HUES48 (cell line): ENCODE data around the gene LRTM2.

Source experiments
- H3K27ac ChIP-seq: one replicate; pipeline ENCODE4 v1.7.0; 2013; ENCODE audit warnings: low read depth, low read length, inconsistent platforms
- H3K27me3 ChIP-seq: 2 replicates; pipeline ENCODE4 v1.6.1; 2013; ENCODE audit warnings: mild to moderate bottlenecking, low read length; ENCODE audit not compliant: control insufficient read depth, insufficient read depth
- H3K36me3 ChIP-seq: 2 replicates; pipeline ENCODE4 v1.6.1; 2013; ENCODE audit warnings: low read length; ENCODE audit not compliant: control insufficient read depth, insufficient read depth
- H3K4me1 ChIP-seq: 2 replicates; pipeline ENCODE4 v1.6.1; 2013; ENCODE audit warnings: mild to moderate bottlenecking, low read length; ENCODE audit not compliant: control insufficient read depth, insufficient read depth
- H3K4me3 ChIP-seq: 2 replicates; pipeline ENCODE4 v1.5.1; 2013; ENCODE audit warnings: mild to moderate bottlenecking, low read depth, low read length
- H3K9ac ChIP-seq: 2 replicates; pipeline ENCODE4 v1.6.1; 2013; ENCODE audit warnings: mild to moderate bottlenecking, low read depth, low read length, moderate library complexity
- H3K9me3 ChIP-seq: 2 replicates; pipeline ENCODE4 v1.6.1; 2013; ENCODE audit warnings: low read length; ENCODE audit not compliant: control insufficient read depth, insufficient read depth

LRTM2 gene

GRCh38 chr12:1872448-1872847, 52.1 kb downstream of the LRTM2 start:
- H3K27me3 ChIP-seq, result no peaks in the 10 kb centered on the region; the same call in 1 of the 2 replicates
- no peaks in the 10 kb centered on the region for H3K9me3 ChIP-seq
- H3K27ac ChIP-seq, result no peak overlapping the region
- no peak overlapping the region for H3K9ac ChIP-seq
- no peak overlapping the region for H3K4me3 ChIP-seq
- no peaks in the 10 kb centered on the region for H3K4me1 ChIP-seq
- no peaks in the 10 kb centered on the region for H3K36me3 ChIP-seq

GRCh38 chr12:1873531-1874510, 53.5 kb downstream of the LRTM2 start:
- no peak overlapping the region for H3K4me3 ChIP-seq
- H3K9ac ChIP-seq, result no peak overlapping the region
- H3K27me3 ChIP-seq, result no peaks in the 10 kb centered on the region; the same call in 1 of the 2 replicates
- no peak overlapping the region for H3K27ac ChIP-seq
- no peaks in the 10 kb centered on the region for H3K9me3 ChIP-seq
- H3K4me1 ChIP-seq, result no peaks in the 10 kb centered on the region
- H3K36me3 ChIP-seq, result no peaks in the 10 kb centered on the region

DNA sequence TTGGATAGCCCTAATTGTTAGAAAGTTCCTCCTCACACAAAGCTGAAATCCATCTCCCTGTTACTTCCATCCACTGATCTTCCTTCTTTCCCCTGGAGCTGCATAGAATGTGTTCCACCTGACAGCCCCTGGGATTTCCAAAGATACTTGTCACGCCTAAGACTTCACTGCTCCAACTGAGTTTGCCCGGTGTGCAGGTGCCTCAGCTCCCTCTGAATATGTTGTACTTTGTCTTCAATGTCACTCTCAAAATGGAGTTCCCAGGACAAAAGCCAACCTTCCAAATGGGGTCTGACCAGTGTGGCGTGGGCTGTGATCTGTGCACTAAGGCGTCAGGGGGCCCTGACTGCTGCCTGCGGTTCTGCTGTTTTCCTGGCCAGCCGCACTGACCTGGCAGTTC, 55.2 kb downstream of the LRTM2 start:
- H3K27me3 ChIP-seq, result no peaks in the 10 kb centered on the region; the same call in 1 of the 2 replicates
- no peak overlapping the region for H3K27ac ChIP-seq
- H3K9me3 ChIP-seq, result no peaks in the 10 kb centered on the region
- H3K36me3 ChIP-seq, result no peaks in the 10 kb centered on the region
- H3K4me1 ChIP-seq, result no peaks in the 10 kb centered on the region
- no peak overlapping the region for H3K4me3 ChIP-seq
- no peak overlapping the region for H3K9ac ChIP-seq

DNA sequence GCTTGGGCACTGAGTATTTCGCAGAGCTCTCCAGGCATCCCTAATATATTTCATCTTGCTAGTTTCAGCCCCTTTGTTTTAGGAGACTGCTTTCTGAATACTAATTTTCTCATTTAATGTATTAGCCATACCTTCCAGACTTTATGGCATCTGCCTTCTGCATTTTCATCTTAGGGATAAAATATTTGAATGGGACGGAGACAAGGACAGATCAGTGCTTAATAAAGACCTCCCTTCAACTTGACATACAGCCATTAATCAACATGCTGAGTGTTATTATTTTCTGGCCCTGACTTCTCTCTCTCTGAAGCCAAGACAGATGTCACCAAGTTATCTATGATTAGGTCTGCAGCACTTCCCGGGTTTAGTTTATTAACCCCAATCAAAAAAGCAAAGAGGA, 55.7 kb downstream of the LRTM2 start:
- no peak overlapping the region for H3K9ac ChIP-seq
- H3K4me1 ChIP-seq, result no peaks in the 10 kb centered on the region
- H3K4me3 ChIP-seq, result no peak overlapping the region
- no peaks in the 10 kb centered on the region; the same call in 1 of the 2 replicates for H3K27me3 ChIP-seq
- no peak overlapping the region for H3K27ac ChIP-seq
- H3K9me3 ChIP-seq, result no peaks in the 10 kb centered on the region
- no peaks in the 10 kb centered on the region for H3K36me3 ChIP-seq

DNA sequence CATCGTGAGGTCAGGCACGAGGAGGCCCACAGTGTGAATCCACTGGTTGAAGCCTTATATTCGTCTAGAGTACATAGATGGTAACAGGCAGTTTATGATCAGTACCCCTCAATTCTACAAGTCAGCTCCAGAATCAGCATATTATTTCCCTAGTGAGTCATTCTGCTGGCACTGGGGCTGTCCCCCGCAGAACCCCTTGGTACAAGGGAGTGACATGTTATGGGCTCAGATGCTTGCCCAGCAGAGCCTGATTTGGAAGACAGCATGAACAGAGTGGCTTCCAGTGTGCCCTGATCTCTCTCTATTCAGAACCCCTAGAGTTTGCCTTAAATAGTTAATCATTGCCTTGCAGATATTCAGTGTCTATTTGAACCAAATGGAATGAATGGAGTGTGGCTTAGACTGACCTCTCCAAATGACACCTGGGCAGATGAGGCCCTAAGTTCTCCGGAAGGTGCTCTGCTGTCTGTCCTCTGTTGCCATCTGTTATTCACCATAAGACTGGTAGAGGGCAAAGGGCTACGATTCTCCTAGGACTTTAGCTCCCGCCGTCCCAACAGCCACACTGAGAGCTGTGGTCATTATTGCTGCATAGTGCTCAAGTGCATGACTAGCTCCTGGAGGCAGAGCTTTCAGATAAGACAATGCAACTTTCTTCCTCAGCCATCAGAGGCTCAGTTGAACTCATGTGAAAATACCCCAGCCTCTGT, 57.0 kb downstream of the LRTM2 start:
- Histone ChIP-seq H3K27me3 (no peaks in the 10 kb centered on the region; the same call in 1 of the 2 replicates), H3K4me1 (no peaks in the 10 kb centered on the region), H3K36me3 (no peaks in the 10 kb centered on the region), H3K9ac (no peak overlapping the region), H3K27ac (no peak overlapping the region), H3K9me3 (no peaks in the 10 kb centered on the region), H3K4me3 (no peak overlapping the region)

DNA sequence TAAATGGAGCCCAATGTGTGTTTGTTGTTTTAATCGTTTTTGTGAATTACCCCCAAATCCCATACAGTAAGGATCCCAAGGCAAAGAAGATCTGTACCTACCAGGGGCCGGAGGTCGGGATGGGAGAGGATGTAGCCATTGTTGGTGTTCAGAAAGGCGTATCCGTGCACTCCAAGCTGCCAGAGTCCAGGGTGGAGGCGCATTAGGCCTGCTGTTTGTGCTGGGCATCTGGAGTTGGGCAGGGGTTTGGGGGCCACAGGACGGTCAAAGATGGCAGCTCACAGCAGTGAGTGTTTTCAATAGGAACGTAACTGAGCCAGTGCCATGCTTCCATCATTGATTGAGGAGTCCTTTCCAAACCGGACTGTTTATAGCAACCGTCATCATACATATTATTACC, 57.8 kb downstream of the LRTM2 start:
- H3K4me3 ChIP-seq, result no peak overlapping the region

GRCh38 chr12:1878695-1879094, 58.3 kb downstream of the LRTM2 start:
- no peaks in the 10 kb centered on the region for H3K4me1 ChIP-seq
- no peak overlapping the region for H3K4me3 ChIP-seq
- no peaks in the 10 kb centered on the region for H3K9me3 ChIP-seq
- no peaks in the 10 kb centered on the region; the same call in 1 of the 2 replicates for H3K27me3 ChIP-seq
- no peaks in the 10 kb centered on the region for H3K36me3 ChIP-seq
- no peak overlapping the region for H3K27ac ChIP-seq
- no peak overlapping the region for H3K9ac ChIP-seq

More for the DNA sequence above, 57.8 kb downstream of the LRTM2 start:
- Histone ChIP-seq H3K4me1 (no peaks in the 10 kb centered on the region), H3K36me3 (no peaks in the 10 kb centered on the region), H3K27me3 (no peaks in the 10 kb centered on the region; the same call in 1 of the 2 replicates), H3K9ac (no peak overlapping the region), H3K9me3 (no peaks in the 10 kb centered on the region), H3K27ac (no peak overlapping the region)

GRCh38 chr12:1879633-1880032, 59.3 kb downstream of the LRTM2 start:
- Histone ChIP-seq H3K27ac (no peak overlapping the region), H3K4me3 (no peak overlapping the region), H3K36me3 (no peaks in the 10 kb centered on the region), H3K4me1 (no peaks in the 10 kb centered on the region), H3K27me3 (no peaks in the 10 kb centered on the region; the same call in 1 of the 2 replicates), H3K9me3 (no peaks in the 10 kb centered on the region), H3K9ac (no peak overlapping the region)

DNA sequence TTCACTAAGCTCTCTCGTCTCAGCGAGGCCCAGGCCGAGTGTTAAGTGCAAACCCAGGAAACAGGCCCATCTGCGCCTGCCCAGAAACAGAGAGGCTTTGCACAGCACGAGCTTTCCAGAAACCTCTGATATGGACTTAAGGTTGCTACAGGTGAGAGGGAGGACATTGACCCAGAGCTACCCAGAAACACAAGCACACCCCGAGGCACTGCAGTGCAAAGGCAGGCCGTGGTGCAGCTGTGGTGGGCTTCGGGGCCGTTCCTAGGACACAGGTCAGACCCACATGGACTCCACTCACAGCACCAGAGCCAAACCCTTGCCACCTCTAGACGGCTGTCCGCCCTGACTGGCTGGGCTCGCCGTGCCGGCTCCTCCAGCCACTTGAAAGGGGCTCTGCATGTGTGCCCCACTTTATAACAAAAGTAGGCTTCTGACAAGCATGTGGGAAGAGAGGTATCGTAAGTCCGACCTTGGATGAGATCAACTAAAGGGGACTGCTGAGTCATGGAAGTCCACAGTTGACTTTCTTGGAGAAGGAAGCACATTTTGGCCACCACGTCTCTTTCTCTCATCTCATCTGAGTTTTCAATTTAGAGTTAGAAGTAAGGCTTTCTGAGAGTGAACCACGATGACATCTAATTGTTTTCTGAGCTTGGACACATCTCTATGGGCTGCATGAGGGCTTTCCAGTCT, 59.9 kb downstream of the LRTM2 start:
- H3K9ac ChIP-seq, result no peak overlapping the region

GRCh38 chr12:1880876-1881275, 60.5 kb downstream of the LRTM2 start:
- Histone ChIP-seq H3K27me3 (no peaks in the 10 kb centered on the region), H3K36me3 (no peaks in the 10 kb centered on the region), H3K4me1 (no peaks in the 10 kb centered on the region), H3K27ac (no peak overlapping the region), H3K9me3 (no peaks in the 10 kb centered on the region), H3K4me3 (no peak overlapping the region), H3K9ac (no peak overlapping the region)

More for the DNA sequence above, 59.9 kb downstream of the LRTM2 start:
- Histone ChIP-seq H3K27ac (no peak overlapping the region), H3K9me3 (no peaks in the 10 kb centered on the region), H3K4me3 (no peak overlapping the region), H3K36me3 (no peaks in the 10 kb centered on the region), H3K27me3 (no peaks in the 10 kb centered on the region), H3K4me1 (no peaks in the 10 kb centered on the region)
